Measurements from ENCODE around the gene SCUBE1. TPM values are rescaled to one million over a fixed set of nuclear protein-coding genes. Genes with fewer than 3 reads are reported as not detected.

The SCUBE1 gene
- total and polyA plus RNA-seq, 2 of the 8 experiments (the other 6 are each of a cell fraction or from before 2014, with no cell fraction given): 2.3 to 4.9 TPM

DNA sequence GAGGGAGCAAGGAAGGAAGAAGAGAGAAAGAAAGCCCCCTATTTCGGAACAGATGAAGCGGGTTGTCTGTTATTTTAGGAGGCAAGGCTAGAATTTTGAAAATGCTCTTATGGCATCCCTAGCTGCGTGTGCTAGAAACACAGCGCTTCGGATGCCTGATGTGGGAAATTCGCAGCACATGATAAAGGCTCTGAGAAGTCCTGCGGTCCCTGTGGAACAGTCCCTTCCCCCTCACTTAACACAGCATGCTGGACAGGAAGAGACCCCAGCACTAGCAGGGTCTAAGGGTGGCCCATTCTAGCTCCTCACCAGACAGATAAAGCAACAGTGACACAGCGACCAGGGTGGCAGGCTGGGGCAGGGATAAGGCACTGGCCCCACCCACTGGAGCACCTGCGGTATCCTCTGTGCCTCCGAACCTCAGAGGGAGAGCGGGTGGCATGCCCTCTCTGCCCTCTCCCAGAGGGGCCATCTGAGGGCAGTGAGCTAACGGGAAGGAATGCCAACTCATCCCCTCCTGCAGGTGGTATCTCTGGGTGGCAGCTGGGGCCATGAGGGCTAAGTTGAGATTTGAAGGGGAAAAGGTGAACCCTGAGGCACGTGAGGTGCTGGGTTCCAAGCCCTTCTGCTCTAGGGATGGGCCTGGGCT, 75.7 kb downstream of the SCUBE1 start:
- no peak overlapping the region for H4K8ac ChIP-seq (ENCODE audit: extremely low read depth, insufficient read depth, low read length)
- H3K9me3 ChIP-seq (ENCODE audit: insufficient read depth in 2 of 2, low read depth in 1 of 2, low read length in 1 of 2): no peaks in the 10 kb centered on the region
- no peak overlapping the region for H3K23ac ChIP-seq (ENCODE audit: insufficient read length)
- H2BK120ac ChIP-seq (replicated peaks; ENCODE audit: low read depth, low read length): no peak overlapping the region
- H4K5ac ChIP-seq (ENCODE audit: insufficient read length, low read depth, low read length): no peak overlapping the region
- no peak overlapping the region for H2AFZ ChIP-seq (ENCODE audit: low read length)
- FAIRE-seq (no peak), DNase-seq (ENCODE audit: low read depth in 1 of 2, low spot score in 2 of 2) (no peak)
- no peak overlapping the region for H2BK15ac ChIP-seq (ENCODE audit: low read length)
- H2BK20ac ChIP-seq (ENCODE audit: low read length): no peak overlapping the region
- no peak overlapping the region for H2BK12ac ChIP-seq (ENCODE audit: low read depth, low read length)
- H3K36me3 ChIP-seq (ENCODE audit: control insufficient read depth in 2 of 4, insufficient read depth in 4 of 4, low read length in 3 of 4): no peaks in the 10 kb centered on the region
- H3K79me1 ChIP-seq (ENCODE audit: low read depth, low read length): no peaks in the 10 kb centered on the region
- no peak overlapping the region for H3K4ac ChIP-seq (replicated peaks; ENCODE audit: insufficient read length, low read depth, low read length)
- H3K4me3 ChIP-seq (ENCODE audit: extremely low read depth in 1 of 4, insufficient read depth in 2 of 4, low read depth in 3 of 4, low read length in 4 of 4): no peak overlapping the region
- no peak overlapping the region for H3K18ac ChIP-seq (ENCODE audit: extremely low read depth, low read length)
- H4K91ac ChIP-seq (replicated peaks; ENCODE audit: insufficient read length, low read length): no peak overlapping the region
- no peak overlapping the region for H3K4me2 ChIP-seq (ENCODE audit: insufficient read depth in 1 of 2, low read depth in 2 of 2, low read length in 2 of 2)
- no peak overlapping the region for H2BK5ac ChIP-seq (ENCODE audit: low read depth, low read length)
- WGBS, 2 experiments (ENCODE audit: extremely low coverage in 1 of 2, insufficient coverage in 1 of 2, insufficient read length in 1 of 2, insufficient replicate concordance in 2 of 2, low coverage in 1 of 2, low lambda C conversion rate in 2 of 2, missing lambda C conversion rate in 1 of 2): 87% methylated on average over 13 of the region's 13 CpGs; no CpG with 5 or more reads in 1 of the 2 experiments
- no peak overlapping the region for H3K56ac ChIP-seq (replicated peaks; ENCODE audit: insufficient read length, low read depth, low read length)
- CTCF ChIA-PET (ENCODE audit: partially characterized antibody): interaction anchor here (0.6 to 18.2 kb wide), 7 partner anchors 8 to 398 kb away, joined by 3 to 388 read pairs (median 4); no protein-coding TSS in a partner anchor
- H3K27me3 ChIP-seq (replicated peaks in 1 of 4; ENCODE audit: control insufficient read depth in 3 of 4, extremely low read depth in 1 of 4, insufficient read depth in 3 of 4, low read length in 3 of 4): no peaks in the 10 kb centered on the region
- H3K14ac ChIP-seq (ENCODE audit: insufficient read length): no peak overlapping the region
- no peak overlapping the region for H3K27ac ChIP-seq (ENCODE audit: low read depth, low read length)
- POLR2A ChIA-PET (ENCODE audit: partially characterized antibody): interaction anchor here (1.2 kb wide), 1 partner anchor 33 kb away, joined by 3 read pairs; no protein-coding TSS in a partner anchor
- no peak overlapping the region for H2AK5ac ChIP-seq (ENCODE audit: low read depth, low read length)
- no peak overlapping the region; a peak in 1 of 7 replicates for H3K9ac ChIP-seq (replicated peaks in 1 of 4; ENCODE audit: extremely low read depth in 1 of 4, low read depth in 3 of 4, low read length in 3 of 4)
- H3K79me2 ChIP-seq (ENCODE audit: control insufficient read depth in 1 of 2, insufficient read depth in 2 of 2, low read length in 2 of 2): no peaks in the 10 kb centered on the region
- peaks cover 0 to 4% (median under 1%) of the 10 kb centered on the region in 4 experiments; a peak in 1 of 7 replicates for H3K4me1 ChIP-seq (replicated peaks in 1 of 4; ENCODE audit: control insufficient read depth in 3 of 4, insufficient read depth in 4 of 4, low read length in 3 of 4)
- TF ChIP-seq BACH1 (IDR thresholded peaks at IDR 0.05; ENCODE audit: low read length): no peak
- no peak for TF ChIP-seq SRF (IDR thresholded peaks at IDR 0.05; ENCODE audit: low read depth, low read length)
- TF ChIP-seq MAFK (IDR thresholded peaks at IDR 0.05; ENCODE audit: low read depth, low read length): no peak
- no peak for TF ChIP-seq ZNF274 (IDR thresholded peaks at IDR 0.05; ENCODE audit: borderline replicate concordance, extremely low read depth, low read length)
- no peaks in the 10 kb centered on the region for H3K23me2 ChIP-seq (ENCODE audit: low read depth, low read length)
- peaks cover 0 to 2% of the 10 kb centered on the region in 2 experiments for H4K20me1 ChIP-seq (replicated peaks in 1 of 2; ENCODE audit: control insufficient read depth in 1 of 2, insufficient read depth in 2 of 2, low read length in 2 of 2)
